22Rv1 (cell line): Measurements from ENCODE around the gene EZH1.

Source experiments
- H3K27ac ChIP-seq: fragments of 450-650 bp; 2 replicates; pipeline ENCODE4 v1.5.1; 2017
- ZFX ChIP-seq: fragments of 450-650 bp; IDR thresholded peaks from 2 replicates; pipeline ENCODE4 v1.6.1; 2017; ENCODE audit warnings: antibody characterized with exemption, borderline replicate concordance
- TF ChIP-seq, protein P1 (sequence below): fragments of 450-650 bp; IDR thresholded peaks from 2 replicates; pipeline ENCODE4 v1.5.1; 2017; ENCODE audit warnings: mild to moderate bottlenecking

The EZH1 gene

DNA sequence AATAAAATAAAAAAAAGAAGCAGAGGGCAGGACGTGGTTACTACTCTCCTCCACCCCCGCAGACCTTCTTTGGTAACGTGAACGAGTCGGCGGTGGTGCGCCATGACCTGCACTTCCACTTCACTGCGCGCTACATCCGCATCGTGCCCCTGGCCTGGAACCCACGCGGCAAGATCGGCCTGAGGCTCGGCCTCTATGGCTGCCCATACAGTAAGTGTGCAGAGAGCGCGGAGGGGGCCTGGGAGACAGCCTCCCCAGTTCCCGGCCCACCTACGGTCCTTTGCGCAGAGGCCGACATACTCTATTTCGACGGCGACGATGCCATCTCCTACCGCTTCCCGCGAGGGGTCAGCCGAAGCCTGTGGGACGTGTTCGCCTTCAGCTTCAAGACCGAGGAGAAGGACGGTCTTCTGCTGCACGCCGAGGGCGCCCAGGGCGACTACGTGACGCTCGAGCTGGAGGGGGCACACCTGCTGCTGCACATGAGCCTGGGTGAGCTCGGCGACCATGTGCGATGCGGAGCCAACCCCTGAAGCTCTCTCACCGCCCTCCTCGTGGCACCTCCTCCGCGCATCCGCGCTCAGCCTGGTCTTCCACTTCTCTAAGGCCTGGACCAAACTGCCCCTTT, 59.8 kb downstream of the EZH1 start:
- no peak overlapping the region for H3K27ac ChIP-seq
- TF ChIP-seq ZFX: no peak
- TF ChIP-seq, protein P1, sequence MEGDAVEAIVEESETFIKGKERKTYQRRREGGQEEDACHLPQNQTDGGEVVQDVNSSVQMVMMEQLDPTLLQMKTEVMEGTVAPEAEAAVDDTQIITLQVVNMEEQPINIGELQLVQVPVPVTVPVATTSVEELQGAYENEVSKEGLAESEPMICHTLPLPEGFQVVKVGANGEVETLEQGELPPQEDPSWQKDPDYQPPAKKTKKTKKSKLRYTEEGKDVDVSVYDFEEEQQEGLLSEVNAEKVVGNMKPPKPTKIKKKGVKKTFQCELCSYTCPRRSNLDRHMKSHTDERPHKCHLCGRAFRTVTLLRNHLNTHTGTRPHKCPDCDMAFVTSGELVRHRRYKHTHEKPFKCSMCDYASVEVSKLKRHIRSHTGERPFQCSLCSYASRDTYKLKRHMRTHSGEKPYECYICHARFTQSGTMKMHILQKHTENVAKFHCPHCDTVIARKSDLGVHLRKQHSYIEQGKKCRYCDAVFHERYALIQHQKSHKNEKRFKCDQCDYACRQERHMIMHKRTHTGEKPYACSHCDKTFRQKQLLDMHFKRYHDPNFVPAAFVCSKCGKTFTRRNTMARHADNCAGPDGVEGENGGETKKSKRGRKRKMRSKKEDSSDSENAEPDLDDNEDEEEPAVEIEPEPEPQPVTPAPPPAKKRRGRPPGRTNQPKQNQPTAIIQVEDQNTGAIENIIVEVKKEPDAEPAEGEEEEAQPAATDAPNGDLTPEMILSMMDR: no peak

DNA sequence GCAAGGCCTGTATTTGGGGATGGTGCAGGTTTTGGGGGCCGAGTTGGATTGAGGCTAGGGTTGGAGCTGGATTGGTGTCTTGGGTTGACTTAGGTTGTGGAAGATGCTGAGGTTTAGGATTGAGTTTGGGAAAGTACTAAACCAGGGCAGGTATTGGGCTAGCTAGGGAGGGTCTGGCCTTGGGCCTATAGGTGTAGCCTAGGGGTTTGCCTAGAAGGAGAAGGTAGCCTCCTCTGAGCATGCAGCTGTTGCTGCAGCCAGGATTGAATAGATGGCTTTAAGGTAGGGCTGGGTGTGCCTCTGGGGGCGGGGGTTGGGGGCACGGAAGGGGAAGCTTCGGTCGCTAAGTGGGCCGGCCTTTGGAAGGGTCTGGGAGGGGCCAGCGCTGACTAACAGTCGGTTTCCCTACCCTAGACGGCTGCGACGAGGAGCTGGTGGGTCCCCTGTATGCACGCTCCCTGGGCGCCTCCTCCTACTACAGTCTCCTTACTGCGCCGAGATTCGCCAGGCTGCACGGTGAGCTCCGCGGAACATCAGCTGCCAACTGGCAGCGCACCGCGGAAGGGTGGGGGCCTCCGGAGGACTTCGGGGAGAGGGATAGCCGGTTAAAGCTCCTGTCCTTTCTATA, 61.3 kb downstream of the EZH1 start:
- TF ChIP-seq ZFX: no peak
- TF ChIP-seq, protein P1: no peak
- H3K27ac ChIP-seq: peak overlapping the region; percentile 57

DNA sequence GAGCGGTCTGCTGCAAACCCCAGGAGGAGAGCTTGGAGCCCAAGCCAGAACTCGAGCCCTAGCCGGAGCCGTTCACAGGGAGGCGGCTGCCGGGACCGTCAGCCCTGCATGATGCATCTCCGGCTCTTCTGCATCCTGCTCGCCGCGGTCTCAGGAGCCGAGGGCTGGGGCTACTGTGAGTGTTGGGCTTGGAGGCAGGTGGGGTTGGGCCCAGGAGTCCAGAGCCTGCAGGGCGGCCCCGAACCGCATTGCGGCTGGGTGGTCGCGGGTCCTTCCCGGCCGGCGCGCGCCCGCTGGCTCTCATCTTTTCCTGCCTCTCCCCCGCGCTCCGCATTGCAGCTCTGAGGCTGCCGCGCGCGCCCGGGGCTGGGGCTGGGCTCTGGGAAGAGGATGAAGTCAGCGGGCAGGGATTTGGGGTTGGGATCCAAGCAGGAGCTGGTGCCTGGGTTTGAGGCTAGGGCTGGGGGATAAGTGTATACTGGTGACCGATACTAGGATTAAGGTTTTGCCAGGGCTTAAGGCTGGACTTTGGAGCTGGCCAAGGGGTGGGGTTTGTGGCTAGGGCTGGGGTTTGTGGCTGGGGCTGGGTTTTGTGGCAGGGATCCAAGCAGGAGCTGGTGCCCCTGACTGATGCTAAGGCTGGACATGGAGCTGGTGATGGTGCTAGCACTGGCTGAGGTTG, 62.0 kb downstream of the EZH1 start:
- TF ChIP-seq, protein P1: no peak
- no peak for TF ChIP-seq ZFX
- peak overlapping the region; percentile 57 for H3K27ac ChIP-seq

DNA sequence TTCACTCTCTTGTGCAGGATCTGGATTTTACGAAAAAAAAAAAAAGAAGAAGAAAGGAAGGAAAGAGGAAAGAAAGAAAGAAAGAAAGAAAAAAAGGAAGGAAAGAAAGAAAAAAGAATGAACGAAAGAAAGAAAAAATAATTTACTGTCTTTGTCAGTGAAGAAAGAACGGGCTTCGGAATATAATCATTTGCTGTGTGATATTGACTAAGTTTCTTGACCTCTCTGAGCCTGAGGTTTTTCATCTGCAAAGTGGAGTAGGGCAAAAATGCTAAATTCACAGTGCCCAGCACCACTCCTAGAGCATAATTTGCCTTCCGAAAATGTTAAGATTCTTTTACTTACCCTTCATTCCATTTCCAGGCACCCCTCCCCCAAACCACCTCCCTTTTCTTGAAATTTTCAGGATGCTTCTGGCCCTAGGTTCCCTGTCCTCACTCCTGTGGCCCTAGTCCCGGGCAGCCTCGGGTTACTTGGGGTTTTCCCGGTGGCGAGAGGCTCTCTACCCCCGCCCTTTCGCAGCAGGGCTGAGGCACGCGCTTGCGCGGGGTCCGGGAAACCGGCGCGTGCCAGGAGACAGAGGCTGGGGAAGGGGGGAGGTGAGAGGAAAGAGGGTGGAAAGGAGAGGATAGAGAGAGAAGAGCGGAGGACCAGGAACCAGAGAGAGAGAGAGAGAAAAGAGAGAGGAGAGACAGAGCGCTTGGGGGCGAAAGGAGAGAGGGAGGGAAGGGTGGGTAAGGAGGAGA, 62.7 kb downstream of the EZH1 start, which contains the start of gene CNTNAP1:
Gene CNTNAP1 (plus strand): TSS at position 556 of the 746 bp plus-strand sequence. CDS start 299 bp downstream, outside the sequence.
- peak within 1 kb of the TSS; percentile 99 for H3K27ac ChIP-seq

DNA sequence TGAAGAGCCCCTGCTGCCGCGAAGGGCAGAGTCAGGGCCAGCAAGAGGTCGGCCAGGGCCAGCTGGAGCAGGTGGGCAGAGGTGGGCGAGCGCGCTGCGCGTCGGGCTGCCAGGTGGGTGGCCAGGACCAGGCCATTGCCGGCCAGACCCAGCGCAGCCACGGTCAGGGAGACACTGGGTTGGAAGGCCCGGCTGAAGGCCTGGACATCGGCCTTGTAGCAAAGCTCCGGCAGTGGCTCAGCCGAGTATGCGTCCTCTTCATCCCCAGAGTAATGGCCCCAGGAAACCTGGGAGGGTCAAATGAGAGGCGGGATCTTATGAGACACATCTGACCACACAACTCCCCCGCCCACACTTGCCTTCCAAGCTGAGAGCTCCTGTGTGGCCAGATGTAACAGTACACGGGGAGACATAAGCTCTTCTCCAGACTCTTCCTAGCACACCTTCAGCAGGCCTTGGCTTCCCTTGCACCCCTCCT, 64.5 kb downstream of the EZH1 start:
- TF ChIP-seq, protein P1: no peak
- no peak for TF ChIP-seq ZFX
- H3K27ac ChIP-seq: peak overlapping the region; percentile 99

More for the DNA sequence above, 62.7 kb downstream of the EZH1 start, which contains the start of gene CNTNAP1:
- TF ChIP-seq, protein P1: no peak
- TF ChIP-seq ZFX: no peak

DNA sequence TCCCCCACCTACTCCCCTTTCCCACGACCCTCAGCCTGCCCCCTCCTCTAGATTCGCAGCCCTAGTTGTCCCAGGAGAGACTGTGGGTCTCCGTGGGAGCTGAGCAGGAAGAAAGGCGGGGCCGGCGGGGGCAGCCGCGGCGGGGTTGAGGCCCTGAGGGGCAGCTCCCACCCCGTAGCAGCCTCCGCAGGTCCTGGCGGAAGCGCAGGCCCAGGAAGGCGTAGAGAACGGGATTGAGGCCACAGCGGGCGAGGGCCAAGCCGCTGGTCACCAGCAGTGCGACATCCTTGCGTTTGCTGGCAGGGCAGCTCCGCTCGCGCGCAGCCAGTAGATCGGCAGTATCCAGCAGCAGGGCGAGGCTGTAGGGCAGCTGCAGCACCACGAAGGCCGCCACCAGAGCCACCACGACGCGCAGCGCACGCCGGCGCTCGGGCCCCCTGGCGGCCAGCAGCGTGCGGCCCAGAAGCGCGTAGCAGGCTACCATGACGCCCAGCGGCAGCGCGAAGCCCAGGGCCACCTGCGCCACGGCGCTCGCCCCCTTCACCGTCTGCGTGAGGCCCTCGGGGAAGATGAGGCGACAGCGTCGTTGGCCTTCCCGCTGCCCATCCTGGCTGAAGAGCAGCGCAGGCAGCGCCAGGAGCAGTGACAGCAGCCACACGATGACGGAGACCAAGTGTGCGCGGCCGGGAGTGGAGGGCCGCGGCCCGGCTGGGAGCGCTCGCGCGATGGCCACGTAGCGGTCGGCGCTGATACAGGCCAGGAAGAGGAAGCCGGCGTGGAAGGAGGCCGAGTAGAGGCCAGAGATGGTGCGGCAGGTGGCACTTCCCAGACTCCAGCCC, 65.1 kb downstream of the EZH1 start:
- TF ChIP-seq, protein P1: peak; percentile 92
- TF ChIP-seq ZFX: 0 out of 2 replicates have a peak, but pooled peaks have one; percentile 62
- H3K27ac ChIP-seq: peak overlapping the region; percentile 99
